ENCODE data around the gene MAMDC2.
A peak's percentile ranks its signal among the peaks of the same experiment; 100 is the strongest.

Gene MAMDC2

DNA sequence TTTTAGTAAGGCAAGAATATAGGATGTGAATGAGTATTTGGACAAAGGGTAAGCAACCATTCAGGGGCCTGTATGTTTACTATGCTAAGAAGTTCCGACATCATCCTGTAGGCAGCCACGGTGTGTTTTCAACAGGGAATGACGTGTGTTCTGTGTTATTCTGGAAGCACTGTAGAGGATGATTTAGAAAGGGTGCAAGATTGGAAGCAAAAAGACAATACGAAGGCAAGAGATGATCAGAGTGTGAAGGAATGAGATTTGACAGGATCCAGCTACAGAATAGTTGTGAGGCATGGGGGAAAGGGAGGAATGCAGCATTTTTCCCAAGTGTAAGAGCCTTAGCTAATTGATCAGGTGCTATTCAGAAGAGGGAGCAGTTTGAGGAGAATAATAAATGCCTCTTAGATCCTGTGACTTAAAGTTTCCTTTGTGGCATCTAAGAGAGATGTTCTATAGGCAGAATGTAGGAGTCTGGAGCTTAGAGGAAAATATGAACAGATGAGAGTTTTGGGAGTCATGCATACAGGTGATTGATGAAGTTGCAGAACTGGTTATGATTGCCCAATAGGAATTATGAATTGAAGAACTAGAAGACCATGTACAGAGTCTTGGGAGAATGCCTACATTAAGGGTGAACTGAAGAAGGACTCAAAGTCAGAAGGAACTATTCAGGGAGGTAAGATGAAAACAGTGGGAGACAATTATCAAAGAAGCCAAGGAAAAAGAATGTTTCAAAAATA, 217.7 kb downstream of the MAMDC2 start:
- no peak overlapping the region for H3K27ac ChIP-seq
- no peak for DNase-seq (ENCODE audit: low spot score)
- TF ChIP-seq, protein P1, sequence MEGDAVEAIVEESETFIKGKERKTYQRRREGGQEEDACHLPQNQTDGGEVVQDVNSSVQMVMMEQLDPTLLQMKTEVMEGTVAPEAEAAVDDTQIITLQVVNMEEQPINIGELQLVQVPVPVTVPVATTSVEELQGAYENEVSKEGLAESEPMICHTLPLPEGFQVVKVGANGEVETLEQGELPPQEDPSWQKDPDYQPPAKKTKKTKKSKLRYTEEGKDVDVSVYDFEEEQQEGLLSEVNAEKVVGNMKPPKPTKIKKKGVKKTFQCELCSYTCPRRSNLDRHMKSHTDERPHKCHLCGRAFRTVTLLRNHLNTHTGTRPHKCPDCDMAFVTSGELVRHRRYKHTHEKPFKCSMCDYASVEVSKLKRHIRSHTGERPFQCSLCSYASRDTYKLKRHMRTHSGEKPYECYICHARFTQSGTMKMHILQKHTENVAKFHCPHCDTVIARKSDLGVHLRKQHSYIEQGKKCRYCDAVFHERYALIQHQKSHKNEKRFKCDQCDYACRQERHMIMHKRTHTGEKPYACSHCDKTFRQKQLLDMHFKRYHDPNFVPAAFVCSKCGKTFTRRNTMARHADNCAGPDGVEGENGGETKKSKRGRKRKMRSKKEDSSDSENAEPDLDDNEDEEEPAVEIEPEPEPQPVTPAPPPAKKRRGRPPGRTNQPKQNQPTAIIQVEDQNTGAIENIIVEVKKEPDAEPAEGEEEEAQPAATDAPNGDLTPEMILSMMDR (IDR thresholded peaks at IDR 0.05), result no peak
- H3K4me3 ChIP-seq, result peak overlapping the region; percentile 82

DNA sequence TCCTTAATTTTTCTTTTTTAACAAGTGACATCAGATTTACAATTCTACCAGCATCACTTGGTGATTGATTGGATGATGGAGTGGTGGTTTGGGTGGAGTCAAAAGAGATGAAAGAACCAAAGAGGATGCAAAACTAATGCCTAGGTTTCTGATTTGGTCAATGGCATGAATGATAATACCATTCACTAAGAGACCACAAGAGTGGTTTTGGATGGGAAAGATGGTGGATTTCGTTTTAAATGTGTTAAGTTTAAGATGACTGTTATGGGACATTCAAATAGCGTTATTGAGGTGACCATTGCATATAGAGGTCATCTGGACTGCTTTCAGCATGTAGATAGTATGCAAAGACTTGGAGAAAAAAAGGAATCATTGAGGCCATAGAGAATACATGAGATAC, 218.7 kb downstream of the MAMDC2 start:
- TF ChIP-seq, protein P1 (IDR thresholded peaks at IDR 0.05), result no peak
- no peak for DNase-seq (ENCODE audit: low spot score)
- no peak overlapping the region for H3K27ac ChIP-seq
- no peak overlapping the region for H3K4me3 ChIP-seq

DNA sequence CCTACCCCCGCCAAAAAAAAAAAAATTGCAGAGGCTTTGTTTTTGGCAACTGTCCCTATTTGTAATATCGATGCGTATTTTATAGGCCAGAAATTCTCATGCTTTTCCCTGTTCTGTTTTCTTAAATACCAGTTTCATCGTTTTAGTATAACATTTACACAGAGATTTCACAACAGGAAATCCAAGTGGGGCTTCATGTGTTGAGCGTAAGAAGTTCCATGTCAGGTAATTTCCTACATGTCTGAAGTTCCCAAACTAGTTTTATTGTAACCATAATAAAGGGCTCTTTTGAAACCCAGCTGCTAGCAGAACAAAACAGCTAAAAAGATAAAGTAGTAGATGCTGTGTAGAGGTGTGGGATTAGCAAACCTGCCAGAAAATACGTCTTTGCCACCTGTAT, 219.3 kb downstream of the MAMDC2 start:
- DNase-seq (ENCODE audit: low spot score), result no peak
- TF ChIP-seq, protein P1 (IDR thresholded peaks at IDR 0.05), result no peak
- Histone ChIP-seq H3K27ac (no peak overlapping the region), H3K4me3 (no peak overlapping the region)

DNA sequence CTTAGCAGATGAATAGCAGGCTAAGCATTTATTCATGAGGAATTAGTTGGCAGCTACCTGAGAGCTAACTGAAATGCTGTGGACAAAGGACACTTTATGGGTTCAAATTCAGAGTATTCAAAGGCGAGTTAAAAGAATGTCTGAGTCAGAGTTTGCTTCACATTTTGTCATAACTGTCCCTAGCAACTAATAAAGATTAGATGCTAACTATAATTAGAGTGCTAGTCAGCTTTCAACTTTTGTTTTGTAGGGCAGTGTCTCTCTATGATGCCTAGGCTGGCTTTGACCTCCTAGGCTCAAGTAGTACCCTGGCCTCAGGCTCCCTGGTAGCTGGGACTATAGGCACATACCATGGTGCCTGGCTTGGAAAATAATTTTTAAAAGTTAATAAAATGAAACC, 219.8 kb downstream of the MAMDC2 start:
- no peak for DNase-seq (ENCODE audit: low spot score)
- Histone ChIP-seq H3K4me3 (no peak overlapping the region), H3K27ac (no peak overlapping the region)
- TF ChIP-seq, protein P1 (IDR thresholded peaks at IDR 0.05), result no peak

Data from coronary artery (tissue), 2 donors.